Heart left ventricle (tissue), 16 donors: ENCODE results near the gene PKD2L1. TPM values are rescaled to one million over a fixed set of nuclear protein-coding genes. Genes with fewer than 3 reads are reported as not detected.

Experiments used
- ATAC-seq, 4 donors: fragments of 200-7000 bp; cut with Tn5 transposase; one replicate each; pipeline ENCODE4 v1.9.1; 2020 to 2022; ENCODE audit warnings: moderate library complexity in 4 of 4, mild to moderate bottlenecking in 3 of 4, moderate number of reproducible peaks in 1 of 4
- DNase-seq, 5 donors: peaks; one replicate each; pipeline ENCODE4 v3.0.0-alpha.2; 2020
- H3K27ac ChIP-seq, 12 donors: fragments of 200-600 bp; sonication (generic) in 4 of 12; one replicate each; pipeline versions ENCODE4 v1.5.0 to v1.8.0; 2016 to 2022; ENCODE audit warnings: mild to moderate bottlenecking in 2 of 12
- H3K27me3 ChIP-seq, 9 donors: fragments of 200-600 bp; sonication (generic) in 2 of 9; one replicate each; pipeline versions ENCODE4 v1.5.1 to v1.8.0; 2016 to 2022; ENCODE audit warnings: mild to moderate bottlenecking in 3 of 9
- H3K36me3 ChIP-seq, 9 donors: fragments of 200-600 bp; sonication (generic) in 2 of 9; one replicate each; pipeline versions ENCODE4 v1.5.0 to v1.8.0; 2018 to 2022; ENCODE audit warnings: mild to moderate bottlenecking in 2 of 9
- H3K4me1 ChIP-seq, 12 donors: fragments of 200-600 bp; sonication (generic) in 4 of 12; one replicate each; pipeline versions ENCODE4 v1.5.0 to v1.8.0; 2016 to 2022; ENCODE audit warnings: mild to moderate bottlenecking in 3 of 12
- H3K4me3 ChIP-seq, 12 donors: fragments of 200-600 bp; sonication (generic) in 4 of 12; one replicate each; pipeline versions ENCODE4 v1.5.0 to v1.8.0; 2017 to 2022; ENCODE audit warnings: mild to moderate bottlenecking in 9 of 12, moderate library complexity in 4 of 12
- H3K9me3 ChIP-seq, 12 donors: fragments of 200-600 bp; sonication (generic) in 4 of 12; one replicate each; pipeline versions ENCODE4 v1.5.0 to v1.8.0; 2016 to 2022; ENCODE audit warnings: mild to moderate bottlenecking in 1 of 12
- CTCF ChIP-seq, 12 donors: fragments of 200-600 bp; sonication (generic) in 4 of 12; IDR thresholded peaks; one replicate each; pipeline versions ENCODE4 v1.5.0 to v1.8.0; 2018 to 2022; ENCODE audit warnings: antibody characterized with exemption in 12 of 12, mild to moderate bottlenecking in 5 of 12
- POLR2A ChIP-seq, 2 donors: fragments of 450-650 bp; IDR thresholded peaks; one replicate each; pipeline ENCODE4 v1.6.1; 2017; ENCODE audit warnings: antibody characterized with exemption in 2 of 2, mild to moderate bottlenecking in 2 of 2, moderate library complexity in 2 of 2
- WGBS, 4 donors: extraction: QIAGEN DNeasy Blood & Tissue Kit in 2 of 4; methylation state at CpG; one replicate each; pipeline versions ENCODE4 v1.1.5 to v1.1.7; 2013 to 2018; 5-methylcytosine and 5-hydroxymethylcytosine counted together
- intact Hi-C, 10 donors: fragments of 100-400 bp; cut with DNase I; formaldehyde crosslinking; loops; one replicate each; pipeline versions ENCODE4 v1.11.1 to v1.14.2; 2022
- polyA plus RNA-seq, 2 donors: library from polyadenylated mRNA; stranded (reverse); fragments of 200-250 nt; gene quantifications; one replicate each; pipeline ENCODE4 v1.2.3, GENCODE V29; 2013
- total RNA-seq, 9 donors: library from RNA; depleted of rRNA in 2 of 9; stranded (reverse); fragments of >200 nt in 2 of 9; fragmentation: NEBNext Ultra II Directional in 3 of 9; extraction: Animal tissue kit (Norgen Biotek cat#: 25700) in 3 of 9; gene quantifications; one replicate each; pipeline versions ENCODE4 v1.1.0 to v1.2.4, GENCODE V29; 2016 to 2023
- donor health status: ischemic (EF 13 %, LVEDD 7.1; RV severe dilation, severe dysfunction).
- donor health status: healthy with polysubstance abuse.
- donor health status: DM: no; HTN: yes; CAD: no.
- donor health status: DM: no; HTN: no; CAD: no.
- donor health status: ischemic (EF 25% LVEDD 6.9; RV normal size, moderate dysfunction).
- donor health status: ischemic (EF 25% LVEDD 5.7; RV mildly dilated, moderate dysfunction).
- donor health status: healthy.
- donor health status: DM: yes; HTN: yes; CAD: no.
- donor health status: ischemic (EF 35%, LVEDD 5.7; RV mildly dilated, moderate dysfunction).
- donor health status: nonischemic (EF 11% LVEDD 7.7; RV severe dilation, severe dysfunction).
- donor health status: DM: yes; HTN: yes; CAD: no.
- donor health status: PGD.
- donor health status: ischemic (EF 29% LVEDD 5.4; RV normal size, mild dysfunction).
- donor health status: nonischemic (EF 23%, LVEDD 6.1; RV moderate dilation, normal function).

The PKD2L1 gene
- total and polyA plus RNA-seq, 11 donors: not detected

GRCh38 chr10:100341953-100342626, 12.1 kb upstream of the PKD2L1 start:
- H3K4me1 ChIP-seq: peaks cover 0 to 37% (median 7%) of the 10 kb centered on the region in 12 donors
- H3K9me3 ChIP-seq: no peaks in the 10 kb centered on the region
- H3K4me3 ChIP-seq: no peak overlapping the region
- 38 to 47% (median 44%) methylated on average over 8 to 9 of the region's 9 CpGs for WGBS, 4 donors
- no peak overlapping the region for H3K27ac ChIP-seq
- ATAC-seq (peak; percentile 66 to 78 (median 74)), DNase-seq (peak in 4 of 5 donors; percentile 30 to 49 (median 46))
- peaks cover 0 to 10% (median 0%) of the 10 kb centered on the region in 9 donors for H3K27me3 ChIP-seq
- intact Hi-C loops: loop anchor here in 3 of 10 donors (1.0 to 5.0 kb wide), 3 partner anchors 91 to 545 kb away; no protein-coding TSS in a partner anchor
- TF ChIP-seq POLR2A (IDR thresholded peaks at IDR 0.05) (no peak), CTCF (IDR thresholded peaks at IDR 0.05) (peak; percentile 38 to 67 (median 58))
- H3K36me3 ChIP-seq: no peaks in the 10 kb centered on the region

- H3K4me1 ChIP-seq: peaks cover 0 to 32% (median 1%) of the 10 kb centered on the region in 12 donors
- 72 to 78% (median 74%) methylated on average over 12 of the region's 12 CpGs for WGBS, 4 donors
- no peak overlapping the region for H3K4me3 ChIP-seq
- peak in 2 of 5 donors; percentile 29 to 60 for DNase-seq
- no peak for TF ChIP-seq CTCF (IDR thresholded peaks at IDR 0.05)
- no peak for TF ChIP-seq POLR2A (IDR thresholded peaks at IDR 0.05)
- peak overlapping the region in 1 of 12 donors; percentile 46 for H3K27ac ChIP-seq
- H3K36me3 ChIP-seq: no peaks in the 10 kb centered on the region
- intact Hi-C loops: loop anchor here in 3 of 10 donors (1.0 to 5.0 kb wide), 3 partner anchors 92 to 546 kb away; no protein-coding TSS in a partner anchor
- ATAC-seq: peak in 3 of 4 donors; percentile 17 to 50 (median 34)
- no peaks in the 10 kb centered on the region for H3K9me3 ChIP-seq
- H3K27me3 ChIP-seq: peaks cover 0 to 6% (median 1%) of the 10 kb centered on the region in 9 donors
Measured at GRCh38 chr10:100340948-100341847, 11.2 kb upstream of the PKD2L1 start.

GRCh38 chr10:100339236-100339635, 9.2 kb upstream of the PKD2L1 start:
- Histone ChIP-seq H3K27me3 (peaks cover 0 to 14% (median 2%) of the 10 kb centered on the region in 9 donors), H3K4me3 (no peak overlapping the region), H3K27ac (no peak overlapping the region), H3K4me1 (peaks cover 0 to 25% (median 0%) of the 10 kb centered on the region in 12 donors), H3K9me3 (no peaks in the 10 kb centered on the region), H3K36me3 (no peaks in the 10 kb centered on the region)
- no peak for DNase-seq
- no peak for ATAC-seq
- TF ChIP-seq POLR2A (IDR thresholded peaks at IDR 0.05): no peak
- no peak for TF ChIP-seq CTCF (IDR thresholded peaks at IDR 0.05)
- intact Hi-C loops: loop anchor here (2.0 to 10.0 kb wide), 8 partner anchors 94 to 538 kb away; partner anchors contain the start of gene SEC31B (in 8 of the 10)
- 48 to 63% (median 57%) methylated on average over 5 of the region's 5 CpGs for WGBS, 4 donors
